Mesothelial cell of epicardium (in vitro differentiated cells): ENCODE data around the gene CHSY3. TPM values are rescaled to one million over a fixed set of nuclear protein-coding genes. Genes with fewer than 3 reads are reported as not detected.

Experiments
- DNase-seq, 2 experiments: peaks; one replicate each; pipeline ENCODE4 v3.0.0; 2021; ENCODE audit warnings: low spot score in 2 of 2; ENCODE audit not compliant: unreplicated experiment in 2 of 2
- H3K27ac Mint-ChIP-seq: 2 replicates; pipeline ENCODE4 v1.8.0; 2021; ENCODE audit warnings: mixed read lengths
- H3K27me3 Mint-ChIP-seq: 2 replicates; pipeline ENCODE4 v1.8.0; 2021; ENCODE audit warnings: low read depth, mixed read lengths
- H3K36me3 Mint-ChIP-seq: 2 replicates; pipeline ENCODE4 v1.8.0; 2021; ENCODE audit warnings: mixed read lengths
- H3K4me1 Mint-ChIP-seq: 2 replicates; pipeline ENCODE4 v1.8.0; 2021; ENCODE audit warnings: mixed read lengths
- H3K4me3 Mint-ChIP-seq: 2 replicates; pipeline ENCODE4 v1.8.0; 2021; ENCODE audit warnings: mild to moderate bottlenecking, moderate library complexity, mixed read lengths
- H3K9me3 Mint-ChIP-seq: 2 replicates; pipeline ENCODE4 v1.8.0; 2021; ENCODE audit warnings: mixed read lengths
- CTCF ChIP-seq: fragments of 200-600 bp; sonication (generic); IDR thresholded peaks from one replicate; pipeline ENCODE4 v1.5.0; 2021; ENCODE audit warnings: antibody characterized with exemption; ENCODE audit not compliant: unreplicated experiment
- total RNA-seq: library from RNA; stranded (reverse); gene quantifications from 3 replicates; pipeline ENCODE4 v1.2.1, GENCODE V29; 2021

CHSY3 gene
- total RNA-seq, 1 donor from 2014 or later, result 4.8 TPM

GRCh38 chr5:130109152-130109551 is 204.9 kb downstream of the CHSY3 start:
- TF ChIP-seq CTCF, result peak; percentile 57
- DNase-seq, result no peak

GRCh38 chr5:130110328-130110727 is 206.1 kb downstream of the CHSY3 start:
- H3K4me3 Mint-ChIP-seq, result no peak overlapping the region
- H3K27ac Mint-ChIP-seq, result no peak overlapping the region
- no peak for DNase-seq
- peaks cover 16% of the 10 kb centered on the region for H3K4me1 Mint-ChIP-seq
- H3K36me3 Mint-ChIP-seq, result no peaks in the 10 kb centered on the region
- no peak for TF ChIP-seq CTCF
- H3K27me3 Mint-ChIP-seq, result no peaks in the 10 kb centered on the region
- no peaks in the 10 kb centered on the region for H3K9me3 Mint-ChIP-seq

More at GRCh38 chr5:130109152-130109551, 204.9 kb downstream of the CHSY3 start:
- no peaks in the 10 kb centered on the region for H3K9me3 Mint-ChIP-seq
- H3K36me3 Mint-ChIP-seq, result no peaks in the 10 kb centered on the region
- peaks cover 16% of the 10 kb centered on the region for H3K4me1 Mint-ChIP-seq
- H3K27me3 Mint-ChIP-seq, result no peaks in the 10 kb centered on the region
- H3K27ac Mint-ChIP-seq, result no peak overlapping the region
- H3K4me3 Mint-ChIP-seq, result no peak overlapping the region

GRCh38 chr5:130111746-130112145 is 207.5 kb downstream of the CHSY3 start:
- Mint-ChIP-seq H3K9me3 (no peaks in the 10 kb centered on the region), H3K27me3 (peaks cover 4% of the 10 kb centered on the region), H3K36me3 (no peaks in the 10 kb centered on the region), H3K27ac (no peak overlapping the region), H3K4me3 (no peak overlapping the region), H3K4me1 (peaks cover 15% of the 10 kb centered on the region)
- no peak for DNase-seq
- no peak for TF ChIP-seq CTCF

GRCh38 chr5:130112246-130112645 is 208.0 kb downstream of the CHSY3 start:
- no peak overlapping the region for H3K4me3 Mint-ChIP-seq
- no peak for DNase-seq
- H3K27me3 Mint-ChIP-seq, result peaks cover 4% of the 10 kb centered on the region
- peaks cover 15% of the 10 kb centered on the region for H3K4me1 Mint-ChIP-seq
- no peak for TF ChIP-seq CTCF
- H3K36me3 Mint-ChIP-seq, result no peaks in the 10 kb centered on the region
- no peaks in the 10 kb centered on the region for H3K9me3 Mint-ChIP-seq
- H3K27ac Mint-ChIP-seq, result no peak overlapping the region

- Mint-ChIP-seq H3K27ac (no peak overlapping the region), H3K4me3 (no peak overlapping the region), H3K36me3 (no peaks in the 10 kb centered on the region), H3K27me3 (peaks cover 4% of the 10 kb centered on the region), H3K4me1 (peaks cover 15% of the 10 kb centered on the region), H3K9me3 (no peaks in the 10 kb centered on the region)
- TF ChIP-seq CTCF, result no peak
- no peak for DNase-seq
These were observed 211.4 kb downstream of the CHSY3 start for GRCh38 chr5:130115686-130116085.

- H3K4me3 Mint-ChIP-seq, result no peak overlapping the region
- no peaks in the 10 kb centered on the region for H3K9me3 Mint-ChIP-seq
- DNase-seq, result no peak
- H3K27me3 Mint-ChIP-seq, result peaks cover 4% of the 10 kb centered on the region
- H3K27ac Mint-ChIP-seq, result no peak overlapping the region
- no peak for TF ChIP-seq CTCF
- H3K36me3 Mint-ChIP-seq, result no peaks in the 10 kb centered on the region
- peaks cover 12% of the 10 kb centered on the region for H3K4me1 Mint-ChIP-seq
These were observed 212.2 kb downstream of the CHSY3 start for GRCh38 chr5:130116462-130116861.
